Mammary epithelial cell (primary cell): ENCODE results near the gene ARL4D.
"Not testable (repeated sequence)": the region's sequence is repeated elsewhere in the genome, so short reads cannot be mapped to it uniquely, and the experiment has no call there.

Experiments used
- EZH2 ChIP-seq: IDR thresholded peaks from 2 replicates; pipeline ENCODE4 v1.6.1; 2012; ENCODE audit warnings: low read length, inconsistent platforms, borderline replicate concordance
- TF ChIP-seq, protein P1 (sequence below), 2 donors: IDR thresholded peaks in 1 of 2; conservative IDR thresholded peaks in 1 of 2; 2 replicates each; pipeline ENCODE4 v1.5.1; 2011 to 2012; ENCODE audit warnings: inconsistent platforms in 2 of 2, low read length in 2 of 2, mild to moderate bottlenecking in 2 of 2, control low read depth in 1 of 2, low read depth in 1 of 2; ENCODE audit not compliant: insufficient read depth in 1 of 2; ENCODE audit errors: extremely low read depth in 1 of 2

- TF ChIP-seq, protein P1, sequence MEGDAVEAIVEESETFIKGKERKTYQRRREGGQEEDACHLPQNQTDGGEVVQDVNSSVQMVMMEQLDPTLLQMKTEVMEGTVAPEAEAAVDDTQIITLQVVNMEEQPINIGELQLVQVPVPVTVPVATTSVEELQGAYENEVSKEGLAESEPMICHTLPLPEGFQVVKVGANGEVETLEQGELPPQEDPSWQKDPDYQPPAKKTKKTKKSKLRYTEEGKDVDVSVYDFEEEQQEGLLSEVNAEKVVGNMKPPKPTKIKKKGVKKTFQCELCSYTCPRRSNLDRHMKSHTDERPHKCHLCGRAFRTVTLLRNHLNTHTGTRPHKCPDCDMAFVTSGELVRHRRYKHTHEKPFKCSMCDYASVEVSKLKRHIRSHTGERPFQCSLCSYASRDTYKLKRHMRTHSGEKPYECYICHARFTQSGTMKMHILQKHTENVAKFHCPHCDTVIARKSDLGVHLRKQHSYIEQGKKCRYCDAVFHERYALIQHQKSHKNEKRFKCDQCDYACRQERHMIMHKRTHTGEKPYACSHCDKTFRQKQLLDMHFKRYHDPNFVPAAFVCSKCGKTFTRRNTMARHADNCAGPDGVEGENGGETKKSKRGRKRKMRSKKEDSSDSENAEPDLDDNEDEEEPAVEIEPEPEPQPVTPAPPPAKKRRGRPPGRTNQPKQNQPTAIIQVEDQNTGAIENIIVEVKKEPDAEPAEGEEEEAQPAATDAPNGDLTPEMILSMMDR (conservative IDR thresholded peaks at IDR 0.05 in 1 of 2, IDR thresholded peaks at IDR 0.05 in 1 of 2; ENCODE audit: extremely low read depth in 1 of 2, insufficient read depth in 1 of 2, low read depth in 1 of 2, low read length in 2 of 2) = not testable (repeated sequence)
- TF ChIP-seq EZH2 = not testable (repeated sequence)
Measured at GRCh38 chr17:43394696-43395095, 4.1 kb upstream of the ARL4D start.
